MM.1S (cell line): ENCODE measurements around the gene HIC1.

Experiments
- EZH2 ChIP-seq: fragments of 300-600 bp; sonication (generic); optimal IDR thresholded peaks from 2 replicates; pipeline ENCODE3; 2017; ENCODE audit warnings: low read depth, mild to moderate bottlenecking, antibody characterized with exemption, low read length, mixed read lengths
- EZH2phosphoT487 ChIP-seq: fragments of 300-600 bp; sonication (generic); IDR thresholded peaks from 2 replicates; pipeline ENCODE4 v1.6.1; 2018; ENCODE audit warnings: antibody characterized with exemption, low read length
- TF ChIP-seq, protein P1 (sequence below): fragments of 300-600 bp; sonication (generic); IDR thresholded peaks from 2 replicates; pipeline ENCODE4 v1.5.1; 2016; ENCODE audit warnings: antibody characterized with exemption, low read length, mixed read lengths

DNA sequence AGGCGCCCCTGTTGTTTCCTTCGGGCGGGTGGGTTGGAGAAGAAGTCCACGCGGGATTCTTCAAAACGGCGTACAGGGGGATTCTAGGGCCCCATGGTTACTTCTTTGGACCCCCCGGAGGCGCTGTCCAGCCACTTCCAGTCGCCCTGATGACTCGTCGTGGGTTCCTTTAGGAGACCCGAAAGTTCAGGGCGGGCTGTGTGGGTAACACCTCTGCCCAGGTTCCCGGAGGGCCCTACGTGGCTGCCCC, 716 bp upstream of the HIC1 start:
- TF ChIP-seq, protein P1, sequence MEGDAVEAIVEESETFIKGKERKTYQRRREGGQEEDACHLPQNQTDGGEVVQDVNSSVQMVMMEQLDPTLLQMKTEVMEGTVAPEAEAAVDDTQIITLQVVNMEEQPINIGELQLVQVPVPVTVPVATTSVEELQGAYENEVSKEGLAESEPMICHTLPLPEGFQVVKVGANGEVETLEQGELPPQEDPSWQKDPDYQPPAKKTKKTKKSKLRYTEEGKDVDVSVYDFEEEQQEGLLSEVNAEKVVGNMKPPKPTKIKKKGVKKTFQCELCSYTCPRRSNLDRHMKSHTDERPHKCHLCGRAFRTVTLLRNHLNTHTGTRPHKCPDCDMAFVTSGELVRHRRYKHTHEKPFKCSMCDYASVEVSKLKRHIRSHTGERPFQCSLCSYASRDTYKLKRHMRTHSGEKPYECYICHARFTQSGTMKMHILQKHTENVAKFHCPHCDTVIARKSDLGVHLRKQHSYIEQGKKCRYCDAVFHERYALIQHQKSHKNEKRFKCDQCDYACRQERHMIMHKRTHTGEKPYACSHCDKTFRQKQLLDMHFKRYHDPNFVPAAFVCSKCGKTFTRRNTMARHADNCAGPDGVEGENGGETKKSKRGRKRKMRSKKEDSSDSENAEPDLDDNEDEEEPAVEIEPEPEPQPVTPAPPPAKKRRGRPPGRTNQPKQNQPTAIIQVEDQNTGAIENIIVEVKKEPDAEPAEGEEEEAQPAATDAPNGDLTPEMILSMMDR, result no peak
- TF ChIP-seq EZH2, result no peak
- no peak for TF ChIP-seq EZH2phosphoT487
